Kidney (tissue), 14 donors: ENCODE measurements around the gene UBAP2L. TPM values are rescaled to one million over a fixed set of nuclear protein-coding genes. Genes with fewer than 3 reads are reported as not detected.

ENCODE experiments used
- DNase-seq, 5 donors: peaks; one replicate each; pipeline ENCODE4 v3.0.0-alpha.2; 2013 to 2020
- FAIRE-seq: peaks from 2 replicates; lab custom pipeline; 2012; peaks lifted over from hg19 to GRCh38; lab: Jason Lieb, UNC
- H3K27ac ChIP-seq, 2 donors: one replicate each; pipeline ENCODE4 v1.7.0; 2013; ENCODE audit warnings: low read depth in 2 of 2, low read length in 2 of 2, inconsistent platforms in 1 of 2
- H3K27me3 ChIP-seq: one replicate; pipeline ENCODE4 v1.7.1; 2013; ENCODE audit warnings: low read length, inconsistent platforms; ENCODE audit not compliant: control insufficient read depth, insufficient read depth
- H3K36me3 ChIP-seq, 3 donors: one replicate each; pipeline versions ENCODE4 v1.7.0 to v1.7.1; 2013; ENCODE audit warnings: low read length in 3 of 3, control low read depth in 1 of 3, inconsistent platforms in 1 of 3; ENCODE audit not compliant: insufficient read depth in 3 of 3, control insufficient read depth in 2 of 3
- H3K4me1 ChIP-seq, 3 donors: one replicate each; pipeline versions ENCODE4 v1.7.0 to v1.7.1; 2013; ENCODE audit warnings: low read length in 3 of 3, inconsistent platforms in 1 of 3, low read depth in 1 of 3; ENCODE audit not compliant: control insufficient read depth in 2 of 3, insufficient read depth in 2 of 3
- H3K4me3 ChIP-seq, 3 donors: one replicate each; pipeline versions ENCODE4 v1.7.0 to v1.8.1; 2013; ENCODE audit warnings: low read length in 3 of 3, control low read depth in 1 of 3, inconsistent platforms in 1 of 3
- H3K9ac ChIP-seq, 3 donors: one replicate each; pipeline versions ENCODE4 v1.7.0 to v1.7.1; 2013; ENCODE audit warnings: low read length in 3 of 3, control low read depth in 1 of 3, inconsistent platforms in 1 of 3
- H3K9me3 ChIP-seq, 3 donors: one replicate each; pipeline versions ENCODE4 v1.7.0 to v1.7.1; 2013; ENCODE audit warnings: low read length in 3 of 3, control low read depth in 1 of 3, inconsistent platforms in 1 of 3; ENCODE audit not compliant: control insufficient read depth in 2 of 3, insufficient read depth in 1 of 3
- intact Hi-C: fragments of 100-400 bp; cut with DNase I; formaldehyde crosslinking; loops from one replicate; pipeline ENCODE4 v1.11.1; 2022
- polyA plus RNA-seq: library from polyadenylated mRNA; stranded (reverse); fragments of 350-450 nt; fragmentation: Illumina TruSeq; extraction: RNeasy Lipid Tissue Mini Kit (QIAGEN cat#74804); gene quantifications from one replicate; pipeline ENCODE4 v1.2.3, GENCODE V29; 2014; ENCODE audit warnings: low read depth, low replicate concordance; ENCODE audit not compliant: insufficient read depth
- total RNA-seq: library from RNA; stranded (reverse); fragmentation: NEBNext Ultra II Directional; extraction: Animal tissue kit (Norgen Biotek cat#: 25700); gene quantifications from one replicate; pipeline ENCODE4 v1.2.1, GENCODE V29; 2021
- TF ChIP-seq, protein P1 (sequence below): IDR thresholded peaks from 3 replicates; pipeline ENCODE4 v1.5.1; 2012; ENCODE audit warnings: mild to moderate bottlenecking, moderate library complexity, borderline replicate concordance; ENCODE audit not compliant: insufficient read depth; ENCODE audit errors: extremely low read depth
- donor health status: control.
- donor health status: control.
- donor health status: control.
- donor health status: control.
- donor health status: control.
- donor health status: DM: yes; HTN: yes; CAD: no.
- donor health status: Normal renal cell carcinoma (clear cell type).

UBAP2L gene
- total and polyA plus RNA-seq, 2 donors from 2014 or later: 46.2 to 131 TPM

DNA sequence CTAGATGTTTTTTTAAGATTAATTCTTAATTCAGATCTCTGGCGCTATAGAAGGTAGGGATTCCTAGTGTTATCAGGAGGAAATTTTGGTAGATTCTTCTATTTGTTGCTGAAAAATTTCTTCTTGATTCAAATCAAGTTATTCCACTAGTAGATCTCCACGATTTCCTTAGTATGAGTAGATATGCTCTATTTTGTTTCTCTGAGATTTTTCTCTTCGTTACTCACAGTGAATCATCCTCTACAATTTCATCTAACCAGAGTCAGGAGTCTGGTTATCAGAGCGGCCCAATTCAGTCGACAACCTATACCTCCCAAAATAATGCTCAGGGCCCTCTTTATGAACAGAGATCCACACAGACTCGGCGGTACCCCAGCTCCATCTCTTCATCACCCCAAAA, 32.9 kb downstream of the UBAP2L start:
- no peak for DNase-seq
- H3K27ac ChIP-seq: no peak overlapping the region
- peaks cover 12 to 80% (median 72%) of the 10 kb centered on the region in 3 donors for H3K36me3 ChIP-seq
- no peaks in the 10 kb centered on the region for H3K4me1 ChIP-seq
- TF ChIP-seq, protein P1, sequence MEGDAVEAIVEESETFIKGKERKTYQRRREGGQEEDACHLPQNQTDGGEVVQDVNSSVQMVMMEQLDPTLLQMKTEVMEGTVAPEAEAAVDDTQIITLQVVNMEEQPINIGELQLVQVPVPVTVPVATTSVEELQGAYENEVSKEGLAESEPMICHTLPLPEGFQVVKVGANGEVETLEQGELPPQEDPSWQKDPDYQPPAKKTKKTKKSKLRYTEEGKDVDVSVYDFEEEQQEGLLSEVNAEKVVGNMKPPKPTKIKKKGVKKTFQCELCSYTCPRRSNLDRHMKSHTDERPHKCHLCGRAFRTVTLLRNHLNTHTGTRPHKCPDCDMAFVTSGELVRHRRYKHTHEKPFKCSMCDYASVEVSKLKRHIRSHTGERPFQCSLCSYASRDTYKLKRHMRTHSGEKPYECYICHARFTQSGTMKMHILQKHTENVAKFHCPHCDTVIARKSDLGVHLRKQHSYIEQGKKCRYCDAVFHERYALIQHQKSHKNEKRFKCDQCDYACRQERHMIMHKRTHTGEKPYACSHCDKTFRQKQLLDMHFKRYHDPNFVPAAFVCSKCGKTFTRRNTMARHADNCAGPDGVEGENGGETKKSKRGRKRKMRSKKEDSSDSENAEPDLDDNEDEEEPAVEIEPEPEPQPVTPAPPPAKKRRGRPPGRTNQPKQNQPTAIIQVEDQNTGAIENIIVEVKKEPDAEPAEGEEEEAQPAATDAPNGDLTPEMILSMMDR: no peak
- intact Hi-C loops: no loop called here
- no peak for FAIRE-seq
- H3K9ac ChIP-seq: no peak overlapping the region
- no peaks in the 10 kb centered on the region for H3K27me3 ChIP-seq
- H3K9me3 ChIP-seq: no peaks in the 10 kb centered on the region
- no peak overlapping the region for H3K4me3 ChIP-seq

DNA sequence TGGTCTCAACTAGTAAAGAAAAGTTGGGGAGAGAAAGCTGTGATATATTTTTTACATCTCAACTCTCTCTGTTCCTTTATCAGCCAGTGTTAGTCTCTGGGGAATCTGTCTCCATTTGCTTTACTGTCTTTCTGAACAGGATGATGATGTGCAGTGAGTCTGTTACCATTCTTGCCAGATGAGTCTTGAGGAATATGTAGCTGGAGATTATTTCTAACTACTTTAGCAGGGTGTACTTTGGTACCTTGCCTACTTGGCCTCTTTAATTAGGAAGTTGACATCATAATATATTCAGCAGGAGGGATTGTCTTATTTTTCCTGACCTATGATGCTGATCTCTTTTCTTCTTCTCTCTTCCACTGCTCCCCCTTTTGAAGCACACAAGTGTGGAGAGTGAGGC, 35.9 kb downstream of the UBAP2L start:
- Histone ChIP-seq H3K27ac (no peak overlapping the region), H3K9me3 (no peaks in the 10 kb centered on the region), H3K4me1 (no peaks in the 10 kb centered on the region), H3K36me3 (peaks cover 11 to 81% (median 74%) of the 10 kb centered on the region in 3 donors), H3K9ac (no peak overlapping the region), H3K27me3 (no peaks in the 10 kb centered on the region), H3K4me3 (no peak overlapping the region)
- TF ChIP-seq, protein P1: no peak
- intact Hi-C loops: no loop called here
- FAIRE-seq: no peak
- DNase-seq: no peak

DNA sequence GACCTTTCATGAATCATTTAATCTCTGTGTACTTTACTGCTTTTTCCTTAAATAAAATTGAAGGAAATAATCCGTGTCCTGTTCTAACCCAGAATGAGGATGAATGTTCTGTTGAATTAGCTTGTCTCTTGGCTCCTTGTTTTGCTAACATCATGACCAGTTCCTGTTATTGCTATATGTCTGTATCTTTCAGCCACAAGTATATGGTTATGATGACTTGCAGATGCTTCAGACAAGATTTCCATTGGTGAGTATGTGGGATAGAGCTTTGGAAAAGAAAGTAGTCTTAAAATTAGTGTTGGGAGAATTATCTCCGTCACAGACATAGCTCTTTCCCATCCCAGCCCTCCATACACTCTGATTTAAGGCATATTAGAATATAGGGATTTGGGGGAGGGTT, 38.0 kb downstream of the UBAP2L start:
- Histone ChIP-seq H3K4me3 (no peak overlapping the region), H3K4me1 (no peaks in the 10 kb centered on the region), H3K27me3 (no peaks in the 10 kb centered on the region), H3K9ac (no peak overlapping the region), H3K27ac (no peak overlapping the region), H3K36me3 (peaks cover 14 to 97% (median 80%) of the 10 kb centered on the region in 3 donors), H3K9me3 (no peaks in the 10 kb centered on the region)
- DNase-seq (no peak), FAIRE-seq (no peak)
- TF ChIP-seq, protein P1: no peak
- intact Hi-C loops: no loop called here

DNA sequence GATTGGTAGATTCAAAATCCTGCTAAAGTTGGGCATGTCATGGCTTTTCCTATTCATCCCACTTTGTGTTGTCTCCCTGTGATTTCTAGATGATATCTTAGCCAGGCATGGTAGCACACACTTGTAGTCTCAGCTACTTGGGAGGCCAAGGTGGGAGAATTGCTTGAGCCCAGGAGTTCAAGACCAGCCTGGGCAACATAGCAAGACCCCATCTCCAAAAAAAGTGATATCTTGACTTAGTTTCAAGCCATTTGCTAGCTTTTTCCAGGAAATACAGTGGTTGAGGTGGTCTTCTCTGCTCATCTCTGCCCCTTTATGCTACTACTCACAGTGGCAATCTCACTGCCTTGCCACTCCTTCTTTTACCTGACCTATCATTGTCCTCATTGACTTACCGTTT, 39.4 kb downstream of the UBAP2L start:
- TF ChIP-seq, protein P1: no peak
- Histone ChIP-seq H3K9me3 (no peaks in the 10 kb centered on the region), H3K9ac (no peak overlapping the region), H3K36me3 (peaks cover 13 to 91% (median 76%) of the 10 kb centered on the region in 3 donors), H3K27ac (no peak overlapping the region), H3K27me3 (no peaks in the 10 kb centered on the region), H3K4me3 (no peak overlapping the region), H3K4me1 (no peaks in the 10 kb centered on the region)
- FAIRE-seq (no peak), DNase-seq (no peak)
- intact Hi-C loops: no loop called here
